Loucy (cell line): ENCODE results near the gene NRP1.

Experiments
- H2AFZ ChIP-seq: fragments of 200-600 bp; sonication (generic); 2 replicates; pipeline ENCODE4 v1.6.0; 2016; ENCODE audit warnings: antibody characterized with exemption, mild to moderate bottlenecking, low read length, moderate library complexity
- H3F3A ChIP-seq: fragments of 200-600 bp; 2 replicates; pipeline ENCODE4 v1.6.0; 2016; ENCODE audit warnings: antibody characterized with exemption, low read depth, mild to moderate bottlenecking
- H3K27me3 ChIP-seq: fragments of 200-600 bp; sonication (generic); 2 replicates; pipeline ENCODE4 v1.6.1; 2014; ENCODE audit warnings: low read length, mild to moderate bottlenecking; ENCODE audit not compliant: insufficient read depth, poor library complexity, severe bottlenecking
- H3K36me3 ChIP-seq: fragments of 200-600 bp; sonication (generic); 2 replicates; pipeline ENCODE4 v1.6.1; 2016; ENCODE audit warnings: low read length; ENCODE audit not compliant: insufficient read depth
- H3K4me1 ChIP-seq: fragments of 200-600 bp; sonication (generic); 2 replicates; pipeline ENCODE4 v1.5.1; 2014; ENCODE audit warnings: low read length, mild to moderate bottlenecking; ENCODE audit not compliant: insufficient read depth, poor library complexity, severe bottlenecking
- H3K4me2 ChIP-seq: fragments of 200-600 bp; sonication (generic); 2 replicates; pipeline ENCODE4 v1.6.0; 2014; ENCODE audit warnings: antibody characterized with exemption, low read length, low read depth, mild to moderate bottlenecking; ENCODE audit not compliant: poor library complexity, severe bottlenecking
- H3K4me3 ChIP-seq: fragments of 200-600 bp; sonication (generic); 2 replicates; pipeline ENCODE4 v1.5.1; 2014; ENCODE audit warnings: low read length, mild to moderate bottlenecking, mixed read lengths; ENCODE audit not compliant: poor library complexity, severe bottlenecking
- H3K79me2 ChIP-seq: fragments of 200-600 bp; sonication (generic); 2 replicates; pipeline ENCODE4 v1.6.1; 2014; ENCODE audit warnings: low read length; ENCODE audit not compliant: insufficient read depth
- H3K9ac ChIP-seq: fragments of 200-600 bp; sonication (generic); 2 replicates; pipeline ENCODE4 v1.6.0; 2014; ENCODE audit warnings: mild to moderate bottlenecking, low read depth, low read length, moderate library complexity; ENCODE audit not compliant: poor library complexity, severe bottlenecking
- H3K9me2 ChIP-seq: fragments of 200-600 bp; sonication (generic); replicated peaks from 2 replicates; pipeline ENCODE4 v1.6.1; 2016; ENCODE audit warnings: low read depth, low read length, mixed read lengths
- H3K9me3 ChIP-seq: fragments of 200-600 bp; sonication (generic); 2 replicates; pipeline ENCODE4 v1.6.1; 2014; ENCODE audit warnings: mild to moderate bottlenecking, antibody characterized with exemption, low read length, low read depth; ENCODE audit not compliant: insufficient read depth
- H4K20me1 ChIP-seq: fragments of 200-600 bp; sonication (generic); 2 replicates; pipeline ENCODE4 v1.6.0; 2014; ENCODE audit warnings: antibody characterized with exemption, low read length, mild to moderate bottlenecking; ENCODE audit not compliant: insufficient read depth, poor library complexity, severe bottlenecking
- EZH2phosphoT487 ChIP-seq: fragments of 200-600 bp; IDR thresholded peaks from 2 replicates; pipeline ENCODE4 v1.6.1; 2018; ENCODE audit warnings: antibody characterized with exemption, mild to moderate bottlenecking, moderate library complexity, borderline replicate concordance
- TF ChIP-seq, protein P1 (sequence below): fragments of 200-600 bp; sonication (generic); conservative IDR thresholded peaks from 2 replicates; pipeline ENCODE4 v1.5.1; 2014; ENCODE audit warnings: mild to moderate bottlenecking, antibody characterized with exemption, low read length

The NRP1 gene

DNA sequence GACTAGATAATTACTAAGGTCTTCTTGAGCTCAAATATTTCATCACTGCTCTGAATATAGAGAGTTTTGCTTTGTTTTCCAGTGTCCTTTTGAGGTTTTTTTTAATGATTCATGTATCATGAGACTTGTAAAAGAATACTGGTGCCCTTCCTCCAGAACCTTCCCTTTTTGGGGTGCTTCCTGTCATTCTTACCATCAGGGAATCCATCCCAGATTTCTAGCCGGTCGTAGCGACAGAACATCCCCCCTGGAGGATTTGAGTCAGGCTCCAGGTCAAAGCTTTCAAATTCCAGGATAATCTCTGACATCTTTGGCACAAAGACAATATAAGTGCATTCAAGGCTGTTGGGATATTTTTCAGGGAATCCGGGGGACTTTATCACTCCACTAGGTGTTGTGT, 71.0 kb downstream of the NRP1 start:
- Histone ChIP-seq H3F3A (no peaks in the 10 kb centered on the region), H3K36me3 (no peaks in the 10 kb centered on the region), H3K4me2 (no peak overlapping the region), H3K27me3 (no peaks in the 10 kb centered on the region), H3K4me1 (no peaks in the 10 kb centered on the region), H4K20me1 (no peaks in the 10 kb centered on the region), H3K79me2 (no peaks in the 10 kb centered on the region), H3K9ac (no peak overlapping the region), H3K9me3 (no peaks in the 10 kb centered on the region), H2AFZ (no peak overlapping the region), H3K4me3 (no peak overlapping the region), H3K9me2 (no peaks in the 10 kb centered on the region)
- TF ChIP-seq EZH2phosphoT487 = no peak
- TF ChIP-seq, protein P1, sequence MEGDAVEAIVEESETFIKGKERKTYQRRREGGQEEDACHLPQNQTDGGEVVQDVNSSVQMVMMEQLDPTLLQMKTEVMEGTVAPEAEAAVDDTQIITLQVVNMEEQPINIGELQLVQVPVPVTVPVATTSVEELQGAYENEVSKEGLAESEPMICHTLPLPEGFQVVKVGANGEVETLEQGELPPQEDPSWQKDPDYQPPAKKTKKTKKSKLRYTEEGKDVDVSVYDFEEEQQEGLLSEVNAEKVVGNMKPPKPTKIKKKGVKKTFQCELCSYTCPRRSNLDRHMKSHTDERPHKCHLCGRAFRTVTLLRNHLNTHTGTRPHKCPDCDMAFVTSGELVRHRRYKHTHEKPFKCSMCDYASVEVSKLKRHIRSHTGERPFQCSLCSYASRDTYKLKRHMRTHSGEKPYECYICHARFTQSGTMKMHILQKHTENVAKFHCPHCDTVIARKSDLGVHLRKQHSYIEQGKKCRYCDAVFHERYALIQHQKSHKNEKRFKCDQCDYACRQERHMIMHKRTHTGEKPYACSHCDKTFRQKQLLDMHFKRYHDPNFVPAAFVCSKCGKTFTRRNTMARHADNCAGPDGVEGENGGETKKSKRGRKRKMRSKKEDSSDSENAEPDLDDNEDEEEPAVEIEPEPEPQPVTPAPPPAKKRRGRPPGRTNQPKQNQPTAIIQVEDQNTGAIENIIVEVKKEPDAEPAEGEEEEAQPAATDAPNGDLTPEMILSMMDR = no peak

DNA sequence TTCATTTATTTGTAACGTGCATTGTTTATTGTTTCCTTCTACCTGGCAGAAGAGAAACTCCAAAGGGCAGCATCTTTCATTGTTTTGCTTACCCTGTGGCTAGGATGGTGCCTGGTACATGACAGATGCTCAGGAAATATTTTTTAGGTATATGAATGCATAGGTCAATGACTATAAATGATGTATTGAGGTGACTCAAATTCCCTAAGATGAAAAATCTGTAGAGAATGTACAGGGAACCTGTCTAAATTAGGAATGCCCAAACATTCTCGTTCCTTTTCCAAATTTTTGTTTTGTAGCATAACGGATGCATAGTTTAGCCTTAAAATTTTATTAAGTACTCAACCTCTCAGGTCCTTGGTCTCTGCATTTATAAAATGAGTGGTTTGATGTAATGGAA, 71.6 kb downstream of the NRP1 start:
- no peaks in the 10 kb centered on the region for H4K20me1 ChIP-seq
- TF ChIP-seq EZH2phosphoT487 = no peak
- TF ChIP-seq, protein P1 = no peak

DNA sequence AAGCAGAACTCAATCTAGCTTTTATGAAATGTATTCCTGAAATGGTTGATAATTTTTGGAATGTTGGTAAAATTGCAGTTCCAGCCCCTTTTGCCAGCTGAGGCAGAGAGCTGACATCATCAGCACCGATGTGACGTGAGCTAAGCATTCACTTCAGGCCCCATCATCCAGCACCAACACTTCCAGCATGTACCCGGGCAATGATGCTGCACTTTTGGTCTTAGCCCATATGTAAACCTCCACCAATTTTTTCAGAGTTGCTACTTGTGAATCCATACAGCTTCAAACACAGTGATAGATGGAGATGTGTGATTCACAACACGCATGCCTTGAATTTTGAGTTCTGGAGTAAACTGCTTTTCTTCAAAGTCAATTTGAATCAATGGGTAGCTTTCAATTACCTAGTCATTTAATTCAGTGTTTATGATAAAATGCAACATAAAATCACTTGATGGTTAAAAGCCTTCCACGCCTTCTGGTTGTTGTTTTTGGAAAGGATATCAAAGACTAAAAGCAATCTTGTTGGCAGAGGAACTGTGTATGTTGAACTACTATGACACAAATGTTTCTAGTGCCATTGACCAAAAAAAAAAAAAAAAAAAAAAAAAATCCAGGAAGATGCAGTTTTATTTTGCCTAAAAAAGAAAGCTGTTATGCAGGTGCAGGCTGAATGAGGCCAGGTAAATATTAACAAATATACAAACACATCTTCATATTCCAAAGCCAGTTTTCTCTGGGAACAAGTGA, 73.9 kb downstream of the NRP1 start:
- H3F3A ChIP-seq = no peaks in the 10 kb centered on the region
- H3K9me3 ChIP-seq = no peaks in the 10 kb centered on the region
- H3K4me1 ChIP-seq = no peaks in the 10 kb centered on the region
- H3K27me3 ChIP-seq = no peaks in the 10 kb centered on the region
- H3K4me3 ChIP-seq = no peak overlapping the region
- no peaks in the 10 kb centered on the region for H3K36me3 ChIP-seq
- no peaks in the 10 kb centered on the region for H4K20me1 ChIP-seq
- no peaks in the 10 kb centered on the region for H3K9me2 ChIP-seq
- H2AFZ ChIP-seq = no peak overlapping the region
- H3K4me2 ChIP-seq = no peak overlapping the region
- TF ChIP-seq, protein P1 = no peak
- TF ChIP-seq EZH2phosphoT487 = no peak
- H3K79me2 ChIP-seq = no peaks in the 10 kb centered on the region
- H3K9ac ChIP-seq = no peak overlapping the region

More for the DNA sequence above, 71.6 kb downstream of the NRP1 start:
- Histone ChIP-seq H3K9me3 (no peaks in the 10 kb centered on the region), H2AFZ (no peak overlapping the region), H3K27me3 (no peaks in the 10 kb centered on the region), H3K9ac (no peak overlapping the region), H3K36me3 (no peaks in the 10 kb centered on the region), H3K4me1 (no peaks in the 10 kb centered on the region), H3F3A (no peaks in the 10 kb centered on the region), H3K4me2 (no peak overlapping the region), H3K9me2 (no peaks in the 10 kb centered on the region), H3K79me2 (no peaks in the 10 kb centered on the region), H3K4me3 (no peak overlapping the region)
